Cardiac fibroblast (primary cell): Measurements from ENCODE around the gene TGFBR3L.
A peak's percentile ranks its signal among the peaks of the same experiment; 100 is the strongest.

Experiments used
- DNase-seq, 2 donors: peaks; one replicate each; pipeline versions ENCODE4 v3.0.0 to v3.0.0-alpha.2; 2010; ENCODE audit warnings: low read depth in 2 of 2
- H3K4me3 ChIP-seq, 2 donors: replicated peaks in 1 of 2; 1 replicate in 1 of 2; 2 replicates in 1 of 2; pipeline ENCODE4 v1.5.1; 2011; ENCODE audit warnings: low read depth in 2 of 2, low read length in 2 of 2, mild to moderate bottlenecking in 2 of 2, moderate library complexity in 1 of 2
- TF ChIP-seq, protein P1 (sequence below): IDR thresholded peaks from one replicate; pipeline ENCODE4 v1.5.1; 2011; ENCODE audit warnings: low read depth, mild to moderate bottlenecking, low read length, inconsistent platforms

TGFBR3L gene

DNA sequence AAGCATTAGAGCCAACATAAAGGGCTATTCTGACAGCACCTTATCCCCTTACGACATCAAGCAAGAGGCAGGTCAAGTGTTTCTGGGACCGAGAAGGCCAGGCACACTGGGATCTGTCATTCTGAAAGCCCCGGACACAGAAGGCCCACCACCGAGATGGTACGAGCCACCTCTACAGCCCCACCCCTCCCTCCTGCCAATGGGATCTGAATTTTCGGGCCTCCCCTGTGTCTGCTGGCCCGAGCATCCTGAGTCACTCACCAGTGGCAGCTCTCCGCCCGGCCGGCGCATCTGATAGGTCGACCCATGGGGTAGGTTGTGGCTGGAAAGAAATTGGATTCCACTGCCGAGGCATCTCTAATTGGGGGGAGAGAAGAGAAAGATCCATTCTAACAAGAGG, 26.2 kb downstream of the TGFBR3L start:
- no peak for DNase-seq
- H3K4me3 ChIP-seq, result no peak overlapping the region
- TF ChIP-seq, protein P1, sequence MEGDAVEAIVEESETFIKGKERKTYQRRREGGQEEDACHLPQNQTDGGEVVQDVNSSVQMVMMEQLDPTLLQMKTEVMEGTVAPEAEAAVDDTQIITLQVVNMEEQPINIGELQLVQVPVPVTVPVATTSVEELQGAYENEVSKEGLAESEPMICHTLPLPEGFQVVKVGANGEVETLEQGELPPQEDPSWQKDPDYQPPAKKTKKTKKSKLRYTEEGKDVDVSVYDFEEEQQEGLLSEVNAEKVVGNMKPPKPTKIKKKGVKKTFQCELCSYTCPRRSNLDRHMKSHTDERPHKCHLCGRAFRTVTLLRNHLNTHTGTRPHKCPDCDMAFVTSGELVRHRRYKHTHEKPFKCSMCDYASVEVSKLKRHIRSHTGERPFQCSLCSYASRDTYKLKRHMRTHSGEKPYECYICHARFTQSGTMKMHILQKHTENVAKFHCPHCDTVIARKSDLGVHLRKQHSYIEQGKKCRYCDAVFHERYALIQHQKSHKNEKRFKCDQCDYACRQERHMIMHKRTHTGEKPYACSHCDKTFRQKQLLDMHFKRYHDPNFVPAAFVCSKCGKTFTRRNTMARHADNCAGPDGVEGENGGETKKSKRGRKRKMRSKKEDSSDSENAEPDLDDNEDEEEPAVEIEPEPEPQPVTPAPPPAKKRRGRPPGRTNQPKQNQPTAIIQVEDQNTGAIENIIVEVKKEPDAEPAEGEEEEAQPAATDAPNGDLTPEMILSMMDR, result no peak

DNA sequence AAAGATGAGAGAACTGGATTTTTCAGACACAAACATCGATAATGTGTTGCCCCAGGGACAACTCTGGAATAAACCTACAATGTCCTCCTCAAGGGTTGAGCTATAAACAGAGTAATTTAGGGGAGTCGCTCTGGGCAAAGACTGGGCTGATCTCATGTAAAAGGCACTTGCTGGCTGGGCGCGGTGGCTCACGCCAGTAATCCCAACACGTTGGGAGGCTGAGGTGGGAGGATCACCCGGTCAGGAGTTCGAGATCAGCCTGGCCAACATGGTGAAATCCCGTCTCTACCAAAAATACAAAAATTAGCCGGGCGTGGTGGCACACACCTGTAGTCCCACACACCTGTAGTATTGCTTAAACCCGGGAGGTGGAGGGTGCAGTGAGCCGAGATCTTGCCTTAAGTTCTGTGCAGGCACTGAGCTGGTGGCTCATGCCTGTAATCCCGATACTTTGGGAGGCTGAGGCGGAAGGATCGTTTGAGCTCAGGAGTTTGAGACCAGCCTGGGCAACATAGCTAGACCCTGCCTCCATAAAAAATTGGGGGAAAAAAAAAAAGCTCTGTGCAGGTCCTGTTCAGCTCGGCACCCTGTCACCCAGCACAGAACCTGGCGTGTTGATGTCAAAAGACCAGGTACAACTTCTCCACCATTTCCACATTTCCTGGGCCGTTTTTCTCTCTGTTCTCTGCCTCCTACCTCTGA, 27.4 kb downstream of the TGFBR3L start:
- TF ChIP-seq, protein P1, result no peak
- H3K4me3 ChIP-seq, result peak overlapping the region in 1 of 2 donors; percentile 94
- DNase-seq, result no peak

DNA sequence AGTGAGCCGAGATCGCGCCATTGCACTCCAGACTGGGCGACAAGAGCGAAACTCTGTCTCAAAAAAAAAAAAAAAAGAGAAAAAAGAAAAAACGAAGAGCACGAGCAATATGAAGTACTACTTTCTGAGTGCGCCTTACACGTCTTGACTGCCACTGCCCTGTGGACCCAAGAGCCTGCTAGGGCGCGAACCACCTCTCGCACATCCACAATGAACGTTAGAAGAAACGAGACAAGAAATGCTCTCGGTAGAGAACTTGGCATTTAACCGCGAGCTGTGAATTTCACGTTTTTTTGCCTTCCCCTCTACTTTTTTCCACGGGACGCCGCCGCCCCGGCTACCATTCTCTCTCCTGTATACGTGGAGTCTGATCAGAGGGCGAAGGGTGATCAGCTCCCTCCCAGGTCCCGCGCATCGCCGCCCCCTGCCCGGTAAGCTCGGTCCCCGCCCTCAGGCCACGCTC, 28.4 kb downstream of the TGFBR3L start:
- H3K4me3 ChIP-seq, result peak overlapping the region; percentile 94 to 97
- TF ChIP-seq, protein P1, result no peak
- no peak for DNase-seq

DNA sequence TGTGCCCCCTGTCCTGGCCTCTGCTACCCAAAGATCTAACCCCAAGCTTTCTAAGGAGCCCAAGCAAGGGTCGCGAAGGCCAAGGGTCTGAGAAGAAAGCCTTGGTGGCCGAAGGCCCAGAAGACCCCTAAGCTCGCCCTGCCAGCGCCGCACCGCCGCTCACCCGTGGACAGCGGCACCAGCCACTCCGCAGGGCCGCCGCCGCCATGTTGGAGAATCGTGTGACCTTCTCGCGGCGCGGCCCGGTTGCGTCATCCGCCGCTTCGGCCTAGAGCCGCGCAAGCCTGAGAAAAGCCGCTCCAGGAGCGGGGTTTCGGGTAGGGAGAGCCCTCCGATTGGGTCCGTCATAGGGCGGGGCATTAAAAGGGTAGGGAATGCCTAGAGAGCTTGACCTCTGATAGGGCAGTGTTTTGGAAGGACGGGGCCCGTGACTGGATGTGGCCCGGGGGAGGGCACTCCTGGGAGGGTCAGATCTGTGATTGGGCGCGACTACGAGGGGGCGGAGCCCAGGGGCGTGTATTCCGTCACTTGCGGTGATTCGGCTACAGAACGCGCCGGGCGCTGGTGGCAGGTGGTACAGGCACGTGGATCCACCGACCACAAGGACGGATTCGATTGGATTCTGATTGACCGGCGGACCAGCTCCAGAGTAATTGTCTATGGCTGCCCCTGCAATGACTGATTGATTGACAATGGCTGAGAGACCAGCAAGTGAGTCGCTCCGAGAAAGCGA, 29.0 kb downstream of the TGFBR3L start, which contains the start of gene TIMM44:
TSS of gene TIMM44 (minus strand) at position 223 of the 733 bp plus-strand sequence. CDS start at position 208, 15 bp downstream.
- peak; percentile 100 for DNase-seq
- H3K4me3 ChIP-seq, result peak within 1 kb of the TSS; percentile 94 to 97
- TF ChIP-seq, protein P1, result no peak

DNA sequence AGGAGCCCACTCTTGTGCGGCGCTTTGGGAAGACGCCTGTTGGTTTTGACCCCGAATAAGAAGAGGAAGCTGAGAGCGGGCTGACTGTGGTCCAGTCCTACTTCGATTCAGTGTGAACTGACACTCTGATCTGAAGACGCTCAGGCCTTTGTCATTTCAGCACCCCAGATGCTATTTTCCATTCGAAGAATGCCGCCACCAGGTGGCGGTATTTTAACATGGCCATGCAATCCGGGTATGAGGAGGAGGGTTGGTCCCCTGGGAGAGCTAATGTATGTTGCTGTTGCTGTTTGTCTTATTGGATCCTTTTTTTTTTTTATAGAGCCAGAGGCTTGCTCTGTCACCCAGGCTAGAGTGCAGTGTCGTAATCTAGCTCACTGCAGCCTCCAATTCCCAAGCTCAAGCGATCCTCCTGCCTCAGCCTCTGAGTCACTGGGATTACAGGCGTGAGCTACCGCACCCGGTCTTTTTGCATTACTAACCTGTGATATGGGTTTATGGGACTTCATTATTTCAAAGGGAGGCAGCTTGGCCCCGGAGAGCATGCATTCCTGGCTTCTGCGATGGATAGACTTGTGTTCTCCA, 29.6 kb downstream of the TGFBR3L start:
- peak; percentile 96 to 98 for DNase-seq
- H3K4me3 ChIP-seq, result peak overlapping the region; percentile 58 to 59
- TF ChIP-seq, protein P1, result peak; percentile 70

DNA sequence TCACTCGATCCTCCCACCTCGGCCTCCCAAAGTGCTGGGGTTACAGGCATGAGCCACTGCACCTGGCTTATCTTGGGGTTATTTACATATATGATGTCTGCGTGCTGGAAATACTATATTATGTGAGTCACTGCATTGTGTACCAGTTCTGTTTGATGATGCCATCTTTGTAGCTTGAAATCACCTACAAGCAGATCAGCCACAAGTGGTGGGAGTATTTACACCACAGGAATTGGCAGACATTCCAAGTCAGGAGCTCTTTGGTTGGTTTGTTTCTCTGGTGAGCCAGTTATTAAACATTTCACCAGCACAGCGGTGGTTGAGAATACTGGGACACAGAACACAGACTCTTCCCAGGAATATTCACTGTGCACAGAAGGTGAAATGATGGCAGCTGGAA, 33.3 kb downstream of the TGFBR3L start:
- TF ChIP-seq, protein P1, result no peak
- peak in 1 of 2 donors; percentile 48 for DNase-seq
- H3K4me3 ChIP-seq, result no peak overlapping the region
